Spleen (tissue), 7 donors: ENCODE data around the gene GCNA.

Experiments
- POLR2AphosphoS5 ChIP-seq, 3 donors: sonication (generic); formaldehyde crosslinking; IDR thresholded peaks; one replicate each; pipeline ENCODE4 v1.5.1; 2017; ENCODE audit warnings: antibody characterized with exemption in 3 of 3
- TF ChIP-seq, protein P1 (sequence below), 11 experiments: fragments of 200-600 bp in 7 of 11; fragments of 450-650 bp in 4 of 11; sonication (generic) in 4 of 11; IDR thresholded peaks in 8 of 11; conservative IDR thresholded peaks in 3 of 11; 1 replicate in 7 of 11; 2 replicates in 4 of 11; pipeline versions ENCODE4 v1.4.0 to v1.8.0; 2016 to 2021; ENCODE audit warnings: antibody characterized with exemption in 11 of 11, inconsistent platforms in 4 of 11, mild to moderate bottlenecking in 1 of 11
- donor health status: DM: no; HTN: no; CAD: no; lungs with moderate emphysema.
- donor health status: DM: no; HTN: no; CAD: no.
- donor health status: DM: no; HTN: no; CAD: no.

GRCh38 chrX:71629467-71629866, 51.2 kb downstream of the GCNA start:
- TF ChIP-seq, protein P1, sequence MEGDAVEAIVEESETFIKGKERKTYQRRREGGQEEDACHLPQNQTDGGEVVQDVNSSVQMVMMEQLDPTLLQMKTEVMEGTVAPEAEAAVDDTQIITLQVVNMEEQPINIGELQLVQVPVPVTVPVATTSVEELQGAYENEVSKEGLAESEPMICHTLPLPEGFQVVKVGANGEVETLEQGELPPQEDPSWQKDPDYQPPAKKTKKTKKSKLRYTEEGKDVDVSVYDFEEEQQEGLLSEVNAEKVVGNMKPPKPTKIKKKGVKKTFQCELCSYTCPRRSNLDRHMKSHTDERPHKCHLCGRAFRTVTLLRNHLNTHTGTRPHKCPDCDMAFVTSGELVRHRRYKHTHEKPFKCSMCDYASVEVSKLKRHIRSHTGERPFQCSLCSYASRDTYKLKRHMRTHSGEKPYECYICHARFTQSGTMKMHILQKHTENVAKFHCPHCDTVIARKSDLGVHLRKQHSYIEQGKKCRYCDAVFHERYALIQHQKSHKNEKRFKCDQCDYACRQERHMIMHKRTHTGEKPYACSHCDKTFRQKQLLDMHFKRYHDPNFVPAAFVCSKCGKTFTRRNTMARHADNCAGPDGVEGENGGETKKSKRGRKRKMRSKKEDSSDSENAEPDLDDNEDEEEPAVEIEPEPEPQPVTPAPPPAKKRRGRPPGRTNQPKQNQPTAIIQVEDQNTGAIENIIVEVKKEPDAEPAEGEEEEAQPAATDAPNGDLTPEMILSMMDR (IDR thresholded peaks at IDR 0.05 in 8 of 11, conservative IDR thresholded peaks at IDR 0.05 in 3 of 11) = no peak
- no peak for TF ChIP-seq POLR2AphosphoS5 (IDR thresholded peaks at IDR 0.05)
